HCT116 (cell line): ENCODE data around the gene SLC25A12.

Experiments
- EZH2phosphoT487 ChIP-seq: fragments of 200-600 bp; IDR thresholded peaks from 2 replicates; pipeline ENCODE4 v1.6.1; 2018; ENCODE audit warnings: antibody characterized with exemption, borderline replicate concordance
- JUND ChIP-seq: IDR thresholded peaks from 2 replicates; pipeline ENCODE4 v1.6.1; 2012
- ZNF274 ChIP-seq: fragments of 200-500 bp; sonication (Bioruptor generic); IDR thresholded peaks from 2 replicates; pipeline ENCODE4 v1.6.1; 2014; ENCODE audit warnings: mild to moderate bottlenecking, low read depth, low read length, inconsistent platforms
- TF ChIP-seq, protein P1 (sequence below): IDR thresholded peaks from 2 replicates; pipeline ENCODE4 v1.6.1; 2012

DNA sequence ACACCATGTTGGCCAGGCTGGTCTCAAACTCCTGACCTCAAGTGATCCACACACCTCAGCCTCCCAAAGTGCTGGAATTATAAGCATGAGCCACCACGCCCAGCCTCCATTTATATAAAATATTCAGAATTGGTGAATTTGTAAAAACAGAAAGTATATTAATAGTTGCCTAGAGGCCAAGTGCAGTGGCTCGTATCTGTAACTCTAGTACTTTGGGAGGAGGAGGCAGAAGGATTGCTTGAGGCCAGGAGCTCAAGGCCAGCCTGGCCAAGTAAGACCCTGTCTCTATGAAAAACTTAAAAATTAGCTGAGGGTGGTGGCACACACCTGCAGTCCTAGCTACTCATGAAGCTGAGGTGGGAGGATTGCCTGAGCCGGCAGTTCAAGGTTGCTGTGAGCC is 89.6 kb downstream of the SLC25A12 start:
- TF ChIP-seq EZH2phosphoT487, result no peak
- TF ChIP-seq, protein P1, sequence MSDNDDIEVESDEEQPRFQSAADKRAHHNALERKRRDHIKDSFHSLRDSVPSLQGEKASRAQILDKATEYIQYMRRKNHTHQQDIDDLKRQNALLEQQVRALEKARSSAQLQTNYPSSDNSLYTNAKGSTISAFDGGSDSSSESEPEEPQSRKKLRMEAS, result no peak
- no peak for TF ChIP-seq JUND
- TF ChIP-seq ZNF274, result no peak
